IPS-18c (cell line): ENCODE results near the gene CLCNKB.
"Not testable (repeated sequence)": the region's sequence is repeated elsewhere in the genome, so short reads cannot be mapped to it uniquely, and the experiment has no call there.

ENCODE experiments used
- H3K4me3 ChIP-seq: 2 replicates; pipeline ENCODE4 v1.7.0; 2013; ENCODE audit warnings: low read depth, mild to moderate bottlenecking, low read length, moderate library complexity; ENCODE audit not compliant: insufficient read depth
- H3K9me3 ChIP-seq: one replicate; pipeline ENCODE4 v1.6.1; 2013; ENCODE audit warnings: mild to moderate bottlenecking, low read length, moderate library complexity; ENCODE audit not compliant: control insufficient read depth, insufficient read depth

The CLCNKB gene

GRCh38 chr1:16043521-16043920, at the start of gene CLCNKB:
Gene CLCNKB, plus strand, starts transcription at chr1:16043782. Its CDS starts 711 bp downstream, at chr1:16044493.
- H3K9me3 ChIP-seq: peaks cover 3% of the 10 kb centered on the region
- H3K4me3 ChIP-seq: no peak within 1 kb of the TSS

- Histone ChIP-seq H3K9me3 (peaks cover 1% of the 10 kb centered on the region), H3K4me3 (no peak overlapping the region)
These were observed 49.5 kb upstream of the CLCNKB start for GRCh38 chr1:15994081-15994480.

GRCh38 chr1:15994590-15995351, 48.8 kb upstream of the CLCNKB start:
- no peak overlapping the region for H3K4me3 ChIP-seq
- H3K9me3 ChIP-seq: no peaks in the 10 kb centered on the region

GRCh38 chr1:15997076-15997585, 46.5 kb upstream of the CLCNKB start:
- H3K4me3 ChIP-seq: no peak overlapping the region
- no peaks in the 10 kb centered on the region for H3K9me3 ChIP-seq

GRCh38 chr1:15997637-15998280, 45.8 kb upstream of the CLCNKB start:
- H3K4me3 ChIP-seq: no peak overlapping the region
- H3K9me3 ChIP-seq: no peaks in the 10 kb centered on the region

GRCh38 chr1:15998929-15999328, 44.7 kb upstream of the CLCNKB start:
- H3K4me3 ChIP-seq: no peak overlapping the region

GRCh38 chr1:16001274-16001673, 42.3 kb upstream of the CLCNKB start:
- not testable (repeated sequence) for H3K9me3 ChIP-seq, H3K4me3 ChIP-seq

More at GRCh38 chr1:15998929-15999328, 44.7 kb upstream of the CLCNKB start:
- H3K9me3 ChIP-seq: no peaks in the 10 kb centered on the region

- H3K4me3 ChIP-seq: no peak overlapping the region
- H3K9me3 ChIP-seq: no peaks in the 10 kb centered on the region
These were observed 38.0 kb upstream of the CLCNKB start for GRCh38 chr1:16005597-16005996.

- no peaks in the 10 kb centered on the region for H3K9me3 ChIP-seq
- H3K4me3 ChIP-seq: no peak overlapping the region
These were observed 37.6 kb upstream of the CLCNKB start for GRCh38 chr1:16006010-16006409.

GRCh38 chr1:16006552-16007485, 36.8 kb upstream of the CLCNKB start:
- Histone ChIP-seq H3K4me3 (no peak overlapping the region; the same call in 1 of the 2 replicates), H3K9me3 (no peaks in the 10 kb centered on the region)

- H3K4me3 ChIP-seq: no peak overlapping the region
These were observed 35.8 kb upstream of the CLCNKB start for GRCh38 chr1:16007671-16008341.

GRCh38 chr1:16009030-16009460, 34.5 kb upstream of the CLCNKB start:
- no peak overlapping the region for H3K4me3 ChIP-seq
- no peaks in the 10 kb centered on the region for H3K9me3 ChIP-seq

More at GRCh38 chr1:16007671-16008341, 35.8 kb upstream of the CLCNKB start:
- H3K9me3 ChIP-seq: no peaks in the 10 kb centered on the region

GRCh38 chr1:16009678-16010077, 33.9 kb upstream of the CLCNKB start:
- no peak overlapping the region for H3K4me3 ChIP-seq
- no peaks in the 10 kb centered on the region for H3K9me3 ChIP-seq

GRCh38 chr1:16010837-16011236, 32.7 kb upstream of the CLCNKB start:
- H3K4me3 ChIP-seq: no peak overlapping the region
- no peaks in the 10 kb centered on the region for H3K9me3 ChIP-seq

GRCh38 chr1:16011936-16012589, 31.5 kb upstream of the CLCNKB start:
- no peaks in the 10 kb centered on the region for H3K9me3 ChIP-seq
- peak overlapping the region; percentile 11; the same call in 1 of the 2 replicates for H3K4me3 ChIP-seq

- Histone ChIP-seq H3K4me3 (peak overlapping the region; percentile 42), H3K9me3 (no peaks in the 10 kb centered on the region)
These were observed 30.9 kb upstream of the CLCNKB start for GRCh38 chr1:16012590-16013219.
